HL-60/S4 treated with retinoic acid at 250 ng/mL for 4 days and 3 days (cell line): ENCODE measurements around the gene PHACTR2.

ENCODE experiments used
- in situ Hi-C: fragments of 300-500 bp; cut with MboI; formaldehyde crosslinking; loops from 2 replicates; pipeline ENCODE4 v1.7.0; 2022; ENCODE audit warnings: low sequenced_read_pairs

The PHACTR2 gene

GRCh38 chr6:143739341-143739851 is 61.6 kb downstream of the PHACTR2 start:
- in situ Hi-C loops, result no loop called here

- in situ Hi-C loops, result no loop called here
These were observed 62.4 kb downstream of the PHACTR2 start for GRCh38 chr6:143740213-143740612.

- in situ Hi-C loops, result no loop called here
These were observed 63.7 kb downstream of the PHACTR2 start for GRCh38 chr6:143741480-143741879.

DNA sequence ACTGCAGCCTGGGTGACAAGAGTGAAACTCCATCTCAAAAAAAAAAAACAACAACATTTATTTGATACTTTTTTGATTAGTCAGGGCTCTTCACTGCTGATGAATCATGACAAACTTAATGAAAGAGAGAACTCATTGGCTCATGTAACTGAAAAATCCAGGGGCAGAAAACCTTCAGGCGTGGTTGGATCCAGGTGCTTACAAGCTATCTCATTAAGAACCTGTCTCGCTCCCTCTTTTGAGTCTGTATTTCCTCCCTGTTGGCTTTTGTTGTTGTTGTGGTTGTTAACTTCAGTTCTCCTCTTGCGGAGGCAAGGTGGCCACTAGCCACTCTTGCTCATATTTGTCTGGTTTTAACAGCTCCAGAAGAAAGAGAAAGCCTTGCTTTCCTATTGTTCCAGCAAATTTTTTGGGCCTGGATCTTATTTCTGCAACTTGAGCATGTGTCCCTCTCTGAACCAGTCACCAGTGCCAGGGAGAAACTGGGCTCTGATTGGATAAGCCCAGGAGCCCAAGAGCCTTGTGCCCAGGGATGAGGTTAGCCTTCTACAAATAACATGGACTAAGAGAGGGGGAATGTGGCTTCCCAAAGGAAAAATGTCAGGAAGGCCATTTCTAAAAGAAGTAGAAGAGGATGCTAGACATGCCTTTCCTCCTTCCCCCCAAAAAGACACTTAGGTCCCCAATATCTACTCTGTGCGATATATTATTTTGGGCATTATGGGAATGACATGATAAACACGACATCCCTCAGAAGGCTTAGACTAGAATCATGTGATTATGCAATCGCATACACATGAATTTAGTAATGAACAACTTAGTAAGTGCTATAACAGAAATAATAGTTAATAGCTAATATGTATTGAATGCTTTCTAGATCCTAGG is 64.5 kb downstream of the PHACTR2 start:
- in situ Hi-C loops, result no loop called here

- in situ Hi-C loops, result no loop called here
These were observed 65.1 kb downstream of the PHACTR2 start for GRCh38 chr6:143742955-143743255.

DNA sequence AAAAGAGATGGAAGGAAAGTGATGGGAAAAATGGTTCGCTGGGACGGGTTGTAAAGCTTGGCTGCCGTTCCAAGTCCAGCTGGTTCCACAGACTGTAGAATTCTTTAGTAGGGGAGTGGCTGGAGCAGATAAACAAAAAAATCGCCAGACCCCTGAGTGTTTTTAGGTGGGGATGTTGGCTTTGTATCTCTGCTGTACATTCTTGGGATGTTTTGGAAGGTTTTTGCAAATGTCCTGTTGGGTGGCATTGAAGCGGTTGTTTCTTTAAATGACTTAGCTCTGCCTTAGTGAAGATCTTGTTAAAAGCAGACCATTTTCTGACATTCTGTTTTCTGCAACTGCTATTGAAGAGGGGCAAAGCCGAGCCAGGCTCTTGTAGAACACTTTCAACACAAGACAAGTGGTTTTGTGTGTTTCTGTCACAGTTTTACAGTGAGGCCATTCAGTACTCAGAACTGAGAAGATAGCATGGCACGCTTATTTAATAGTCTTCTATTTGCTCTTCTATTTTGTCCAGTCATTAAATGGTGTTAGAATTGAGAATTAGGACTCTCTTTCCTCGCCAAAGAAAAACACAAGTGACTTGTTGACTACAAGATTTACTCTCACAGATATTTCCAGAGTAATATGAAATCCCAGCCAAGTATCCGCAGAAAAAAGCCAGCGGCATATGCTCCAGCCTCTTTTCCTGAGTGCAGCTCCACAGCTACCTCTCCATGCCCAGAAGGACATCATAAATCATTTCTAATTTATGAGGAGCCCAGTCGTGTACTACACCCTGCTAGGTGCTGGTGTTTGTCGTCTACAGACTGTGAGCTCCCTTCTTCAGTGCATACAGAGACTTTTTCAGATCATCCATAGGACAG is 65.8 kb downstream of the PHACTR2 start:
- in situ Hi-C loops, result no loop called here

GRCh38 chr6:143744551-143745165 is 66.9 kb downstream of the PHACTR2 start:
- in situ Hi-C loops, result no loop called here

DNA sequence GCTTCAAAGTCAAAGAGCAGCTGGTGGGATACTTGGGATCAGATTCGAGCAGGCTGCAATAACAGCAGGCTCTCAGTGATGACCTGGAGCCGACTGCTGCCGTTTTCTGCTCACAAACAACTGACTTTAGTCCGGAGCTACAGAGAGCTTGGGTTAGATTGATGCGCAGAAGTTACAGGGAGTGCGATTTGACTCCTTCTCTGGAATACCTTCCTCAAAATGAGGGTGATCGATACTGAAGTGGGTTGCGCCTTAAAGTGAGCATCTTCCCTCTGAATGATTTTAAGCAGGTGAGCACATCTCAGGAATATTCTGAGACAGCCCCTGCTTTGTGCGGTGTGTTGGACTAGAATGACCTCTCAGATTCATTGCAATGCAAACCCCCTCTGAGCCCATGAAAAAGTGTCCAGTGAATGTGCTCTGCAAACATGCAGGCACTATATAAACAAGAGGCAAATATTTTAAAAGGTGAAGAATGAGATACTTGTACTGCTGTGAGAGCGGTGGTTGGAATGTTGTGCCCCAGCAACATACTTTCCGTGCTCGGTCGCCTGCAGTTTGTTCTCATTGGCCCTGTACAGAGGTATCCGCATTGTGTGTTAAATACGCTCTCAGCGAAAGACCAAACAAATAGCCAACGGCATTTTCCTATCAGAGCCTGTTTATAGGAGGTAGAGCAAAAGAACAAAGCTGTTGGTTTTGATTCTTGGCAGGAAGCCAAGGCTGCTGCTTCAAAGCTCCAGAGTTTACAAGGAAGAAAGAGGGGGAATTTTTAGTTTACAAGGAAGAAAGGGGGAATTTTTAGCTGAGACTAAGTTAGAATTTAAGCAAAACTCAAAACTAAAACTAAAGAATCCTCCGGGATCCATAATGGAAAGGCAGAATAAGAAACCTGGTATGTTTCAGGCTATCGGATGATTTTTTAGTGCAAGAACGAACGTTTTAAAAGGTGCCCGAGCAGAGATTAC is 67.7 kb downstream of the PHACTR2 start:
- in situ Hi-C loops, result no loop called here

DNA sequence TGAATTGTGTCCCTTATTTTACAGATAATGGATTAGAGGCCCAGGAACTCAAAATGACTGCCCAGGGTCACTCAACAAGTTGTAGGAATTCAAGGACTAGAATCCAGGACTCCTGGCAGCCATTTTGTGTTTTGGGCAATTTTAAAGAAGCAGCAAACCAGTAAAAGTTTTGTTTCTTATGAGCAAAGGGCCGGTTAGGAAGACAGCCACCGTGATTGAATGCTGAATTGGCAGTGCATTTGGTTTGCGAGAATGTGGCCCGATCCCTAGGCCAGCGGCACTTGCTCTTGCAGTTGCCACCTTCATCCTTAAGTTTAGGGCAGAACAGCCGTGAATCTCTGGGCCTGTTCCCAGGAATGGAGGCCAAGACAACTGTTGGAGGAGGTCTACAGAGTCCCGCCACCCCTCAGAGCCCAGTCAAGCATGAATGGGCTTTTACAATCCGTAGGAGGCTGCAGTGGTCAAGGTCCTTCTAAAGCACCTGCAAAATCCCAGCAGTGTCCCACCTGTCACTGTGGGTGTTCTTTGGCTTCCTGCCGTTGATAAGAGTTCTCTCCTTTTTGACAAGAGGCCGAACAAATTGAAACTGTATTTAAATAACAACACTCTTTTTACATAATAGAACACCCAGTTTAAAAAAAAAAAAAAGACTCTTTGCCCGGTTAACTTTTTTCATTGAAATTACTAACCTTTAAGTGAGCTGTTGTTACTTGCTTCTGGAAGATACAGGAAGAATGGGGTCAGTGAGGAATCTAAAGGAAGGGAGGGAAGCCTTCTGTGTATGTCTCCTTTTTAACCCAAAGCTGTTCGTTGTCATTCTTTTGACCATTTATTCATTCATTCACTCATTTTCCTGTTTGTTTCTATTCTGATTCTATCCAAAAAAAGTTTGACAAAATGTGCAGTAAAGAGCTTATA is 68.7 kb downstream of the PHACTR2 start:
- in situ Hi-C loops, result no loop called here

DNA sequence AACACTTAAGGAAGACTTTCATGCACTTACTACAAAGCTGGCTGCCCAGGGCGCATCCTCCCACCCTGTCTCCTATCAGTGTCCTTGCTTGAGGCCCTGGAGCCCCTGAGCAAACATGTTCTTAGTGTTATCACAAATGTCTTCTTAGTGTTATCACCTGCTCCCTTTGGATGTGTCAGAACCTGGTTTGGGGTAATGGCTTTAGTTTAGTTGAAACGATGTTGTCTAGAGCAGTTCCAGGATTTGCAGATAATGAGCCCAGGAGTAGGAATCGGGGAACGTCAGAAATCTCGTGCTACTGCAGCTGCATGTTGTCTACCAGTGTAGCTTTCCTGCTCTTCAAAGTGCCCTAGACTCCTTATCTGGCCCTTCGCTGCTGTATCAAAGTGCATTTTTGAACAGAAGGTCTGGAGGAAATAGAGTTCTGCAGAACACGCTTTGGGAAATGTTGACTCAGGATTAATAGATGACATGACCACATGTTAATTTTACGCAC is 69.6 kb downstream of the PHACTR2 start:
- in situ Hi-C loops, result no loop called here

GRCh38 chr6:143749891-143750290 is 72.1 kb downstream of the PHACTR2 start:
- in situ Hi-C loops, result no loop called here

DNA sequence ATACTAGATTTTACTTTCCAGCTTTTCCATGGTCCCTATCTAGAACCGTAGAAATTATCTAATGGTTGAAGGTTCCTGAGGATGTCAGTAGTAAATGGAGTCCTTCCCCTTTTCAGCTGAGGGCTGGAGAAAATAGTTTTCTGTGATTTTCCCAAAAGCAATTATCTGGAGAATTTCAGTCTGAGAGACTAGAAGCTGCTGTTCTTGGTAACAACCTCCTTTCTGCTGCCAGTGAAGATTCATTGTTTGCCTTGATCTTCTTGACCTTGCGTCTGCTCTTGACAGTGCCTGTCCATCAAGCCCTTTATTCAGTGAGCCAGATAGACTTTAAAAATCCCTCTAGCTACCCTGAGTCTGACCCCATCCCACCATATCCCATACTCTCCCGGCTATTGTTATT is 73.1 kb downstream of the PHACTR2 start:
- in situ Hi-C loops, result no loop called here

GRCh38 chr6:143752459-143752858 is 74.7 kb downstream of the PHACTR2 start:
- in situ Hi-C loops, result no loop called here

GRCh38 chr6:143753678-143754077 is 75.9 kb downstream of the PHACTR2 start:
- in situ Hi-C loops, result no loop called here

DNA sequence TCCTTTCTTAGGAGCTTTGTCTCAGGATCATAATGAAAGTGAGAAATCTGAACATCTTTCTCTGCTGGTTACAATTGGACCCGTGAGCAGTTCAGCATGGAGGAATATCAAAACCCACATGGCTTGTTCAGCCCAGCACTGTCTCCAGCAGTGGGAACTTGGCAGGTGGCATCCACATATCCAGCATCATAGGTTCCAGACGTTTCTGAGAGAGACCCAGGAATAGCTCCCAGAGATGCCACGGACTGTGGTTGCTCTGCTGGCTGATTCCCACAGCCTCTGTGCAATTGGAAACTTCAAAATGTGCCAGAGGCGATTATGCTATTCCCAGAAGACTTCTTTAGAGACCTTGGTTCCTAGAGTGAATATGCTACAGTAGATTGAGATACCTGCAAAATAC is 76.4 kb downstream of the PHACTR2 start:
- in situ Hi-C loops, result no loop called here

DNA sequence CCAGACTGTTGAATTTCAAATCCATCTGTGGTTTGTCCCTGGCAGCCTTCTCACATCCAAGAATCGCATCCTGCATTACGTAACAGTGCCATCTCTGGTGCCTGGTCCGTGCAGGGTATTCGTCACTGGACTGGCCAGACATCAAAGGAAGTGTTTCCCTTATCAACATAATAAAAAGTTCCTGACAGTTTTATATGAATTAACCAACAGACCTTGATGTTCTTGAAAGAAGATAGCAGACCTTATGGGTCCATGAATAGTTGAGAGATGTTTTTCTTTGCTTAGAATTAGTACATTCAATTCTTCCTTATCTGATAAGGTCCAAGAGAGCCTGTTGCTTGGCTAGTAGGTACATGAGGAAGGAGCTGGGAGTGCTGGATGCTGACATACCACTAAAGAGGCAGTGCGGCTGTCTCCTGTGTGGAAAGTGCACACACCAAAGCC is 77.6 kb downstream of the PHACTR2 start:
- in situ Hi-C loops, result no loop called here

- in situ Hi-C loops, result no loop called here
These were observed 79.6 kb downstream of the PHACTR2 start for GRCh38 chr6:143757346-143757832.

- in situ Hi-C loops, result no loop called here
These were observed 80.8 kb downstream of the PHACTR2 start for GRCh38 chr6:143758551-143758950.

- in situ Hi-C loops, result no loop called here
These were observed 81.9 kb downstream of the PHACTR2 start for GRCh38 chr6:143759666-143760065.
